ENCODE results near the gene ACTC1.

- TF ChIP-seq CTCF (conservative IDR thresholded peaks at IDR 0.05; ENCODE audit: low read depth, low read length) (no peak), EZH2 (IDR thresholded peaks at IDR 0.05; ENCODE audit: borderline replicate concordance, low read depth, low read length, poor library complexity, severe bottlenecking) (no peak)
Observed at GRCh38 chr15:34793071-34793470, 2.3 kb downstream of the ACTC1 start.

Measured in A673 (cell line).